ENCODE measurements around the gene GOLGA8B.

GRCh38 chr15:34610354-34610753 is 26.9 kb upstream of the GOLGA8B start:
- TF ChIP-seq CTCF (conservative IDR thresholded peaks at IDR 0.05; ENCODE audit: low read length) (peak; percentile 66), EZH2phosphoT487 (IDR thresholded peaks at IDR 0.05; ENCODE audit: borderline replicate concordance, low read depth, low read length) (no peak)

Data from OCI-LY7 (cell line).